GOT3 (cell line): ENCODE measurements around the gene VPS4A.
"Not testable (repeated sequence)": the region's sequence is repeated elsewhere in the genome, so short reads cannot be mapped to it uniquely, and the experiment has no call there.

Experiments
- DNase-seq: peaks from one replicate; lab custom pipeline; 2025; ENCODE audit warnings: mixed read lengths; lab: John Stamatoyannopoulos, UW

VPS4A gene

DNA sequence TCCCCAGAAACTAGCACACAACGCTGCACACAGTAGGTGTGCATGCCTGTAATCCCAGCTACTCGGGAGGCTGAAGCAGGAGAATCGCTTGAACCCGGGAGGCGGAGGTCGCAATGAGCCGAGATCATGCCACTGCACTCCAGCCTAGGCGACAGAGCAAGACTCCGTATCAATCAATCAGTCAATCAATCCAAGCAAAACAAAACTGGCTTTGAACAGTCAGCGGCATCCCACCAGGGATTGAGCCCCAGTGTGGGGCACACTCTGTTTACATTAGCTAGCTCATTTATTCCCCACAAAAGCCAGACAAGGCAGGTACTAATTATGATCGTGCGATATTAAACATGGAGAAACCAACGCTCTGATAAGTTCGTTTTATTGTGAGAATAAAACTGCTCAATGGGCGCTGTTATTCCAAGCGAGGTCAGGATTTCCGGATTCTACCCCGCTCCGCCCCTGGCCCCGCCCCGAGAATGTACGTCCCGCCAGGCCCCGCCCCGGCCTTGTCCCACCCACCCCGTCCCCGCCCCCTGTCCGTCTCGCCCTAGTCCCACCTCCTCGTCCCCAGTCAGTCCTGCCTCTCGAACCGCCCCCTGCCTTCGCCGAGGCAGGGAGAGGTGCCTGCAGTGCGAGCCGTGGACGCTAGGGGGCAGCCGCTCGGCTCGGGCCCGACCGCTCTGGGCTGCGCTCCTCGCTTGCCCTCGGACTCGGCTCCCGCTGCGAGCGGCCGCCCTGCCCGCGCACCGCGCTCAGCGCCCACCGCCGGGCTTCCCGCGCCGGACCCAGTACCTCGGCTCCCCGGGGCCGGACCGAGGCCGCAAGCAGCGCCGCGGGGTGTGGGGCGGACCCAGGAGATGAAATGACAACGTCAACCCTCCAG lies at the start of gene VPS4A:
Gene VPS4A (plus strand): TSS at position 698 of the 880 bp plus-strand sequence. CDS start 162 bp downstream, at position 860.
- peak; percentile 91 for DNase-seq

DNA sequence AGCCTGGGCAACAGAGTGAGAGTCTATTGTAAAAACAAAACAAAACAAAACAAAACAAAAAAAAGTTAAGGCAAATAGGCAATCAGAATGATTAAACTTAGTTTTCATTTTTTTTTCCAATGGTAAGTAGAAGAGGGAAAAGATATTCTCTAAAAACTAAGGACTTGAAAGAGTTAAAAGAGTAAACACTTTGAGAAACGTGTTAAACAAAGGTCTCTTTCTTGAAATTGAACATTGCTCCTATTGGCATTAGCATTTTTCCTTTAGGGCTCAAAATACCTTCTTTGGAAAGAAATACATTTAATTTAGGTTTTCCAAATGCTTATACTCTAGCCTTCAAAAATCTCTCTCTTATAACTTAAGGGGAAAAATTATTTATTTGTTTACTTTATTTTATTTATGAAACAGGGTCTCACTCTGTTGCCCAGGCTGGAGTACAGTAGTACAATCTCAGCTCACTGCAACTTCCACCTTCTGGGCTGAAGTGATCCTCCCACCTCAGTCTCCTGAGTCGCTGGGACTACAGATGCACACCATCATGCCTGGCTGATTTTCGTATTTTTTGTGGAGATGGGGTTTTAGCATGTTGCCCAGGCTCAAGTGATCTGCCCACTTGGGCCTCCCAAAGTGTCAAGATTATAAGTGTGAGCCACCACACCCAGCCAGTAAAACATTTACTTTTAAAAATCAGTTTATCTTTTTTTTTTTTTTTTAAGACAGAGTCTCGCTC lies 44.7 kb upstream of the VPS4A start:
- no peak for DNase-seq

DNA sequence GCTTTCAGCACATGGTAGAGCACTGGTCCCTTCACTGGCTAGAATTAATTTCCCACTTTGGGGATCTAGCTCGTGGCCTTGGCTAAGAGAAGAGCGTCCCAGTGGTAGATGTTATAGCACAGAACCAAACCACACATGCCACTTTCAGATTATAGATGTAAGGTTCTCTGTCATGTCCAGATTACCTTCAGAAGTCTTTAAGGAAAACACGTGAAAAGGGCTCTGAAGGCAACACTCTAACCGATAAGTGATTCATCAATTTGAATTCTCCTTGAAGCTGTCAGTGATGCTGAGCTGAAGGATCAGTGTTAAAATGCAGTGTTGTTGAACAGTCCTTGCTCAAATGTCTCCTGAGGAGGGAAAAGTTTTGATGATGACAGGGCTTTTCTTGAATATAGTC lies 43.5 kb upstream of the VPS4A start:
- DNase-seq, result no peak

DNA sequence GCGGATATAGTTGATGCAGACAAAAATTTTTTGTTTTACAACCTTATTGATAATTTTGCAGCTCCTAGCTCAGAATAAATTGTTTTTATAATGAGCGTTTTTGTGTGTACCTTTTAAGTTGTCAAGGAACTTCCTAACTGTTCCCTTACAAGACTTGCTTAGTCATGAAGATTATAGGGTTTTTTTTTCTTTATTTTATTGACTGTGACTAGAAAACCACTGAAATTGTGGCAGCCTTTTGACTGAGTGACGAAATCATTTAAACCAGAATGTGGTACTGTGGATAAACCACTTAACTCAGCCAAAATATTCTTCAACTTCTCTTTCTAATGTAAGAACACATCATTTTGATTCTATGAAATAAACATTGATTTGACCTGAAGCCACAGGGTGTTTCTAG lies 40.8 kb upstream of the VPS4A start:
- no peak for DNase-seq

DNA sequence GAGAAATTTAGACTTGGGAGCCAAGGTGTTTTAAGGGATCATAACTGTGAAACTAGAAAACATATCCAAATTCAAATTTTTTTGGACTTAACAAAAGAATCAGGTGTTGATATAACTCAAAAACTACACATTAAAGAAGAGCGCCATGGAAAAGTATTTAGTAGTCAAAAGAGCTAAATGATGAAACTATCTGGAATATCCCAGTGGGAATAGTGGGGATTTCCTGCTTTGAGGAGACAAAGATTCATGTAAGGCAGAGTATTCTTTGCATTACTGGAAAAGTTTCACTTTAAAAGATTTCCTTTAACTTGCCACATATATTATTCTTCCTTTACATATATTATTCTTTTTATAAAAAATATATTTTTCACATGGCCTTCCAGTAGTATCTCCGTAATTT lies 40.3 kb upstream of the VPS4A start:
- DNase-seq, result no peak

DNA sequence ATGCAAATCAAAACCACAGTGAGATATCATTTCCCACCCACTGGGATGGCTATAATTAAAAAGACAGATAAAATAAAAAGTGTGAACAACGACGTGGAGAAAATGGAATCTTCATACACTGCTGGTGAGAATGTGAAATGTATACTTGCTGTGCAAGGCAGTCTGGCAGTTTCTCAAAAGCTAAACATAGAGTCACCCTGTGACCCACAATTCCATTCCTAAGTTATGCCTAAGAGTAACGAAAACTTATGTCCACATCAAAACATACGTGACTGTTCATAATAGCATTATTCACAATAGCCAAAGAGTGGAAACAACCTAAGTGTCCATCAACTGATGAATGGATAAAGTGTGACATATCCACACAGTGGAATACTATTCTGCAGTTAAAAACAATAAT lies 38.1 kb upstream of the VPS4A start:
- DNase-seq, result no peak

DNA sequence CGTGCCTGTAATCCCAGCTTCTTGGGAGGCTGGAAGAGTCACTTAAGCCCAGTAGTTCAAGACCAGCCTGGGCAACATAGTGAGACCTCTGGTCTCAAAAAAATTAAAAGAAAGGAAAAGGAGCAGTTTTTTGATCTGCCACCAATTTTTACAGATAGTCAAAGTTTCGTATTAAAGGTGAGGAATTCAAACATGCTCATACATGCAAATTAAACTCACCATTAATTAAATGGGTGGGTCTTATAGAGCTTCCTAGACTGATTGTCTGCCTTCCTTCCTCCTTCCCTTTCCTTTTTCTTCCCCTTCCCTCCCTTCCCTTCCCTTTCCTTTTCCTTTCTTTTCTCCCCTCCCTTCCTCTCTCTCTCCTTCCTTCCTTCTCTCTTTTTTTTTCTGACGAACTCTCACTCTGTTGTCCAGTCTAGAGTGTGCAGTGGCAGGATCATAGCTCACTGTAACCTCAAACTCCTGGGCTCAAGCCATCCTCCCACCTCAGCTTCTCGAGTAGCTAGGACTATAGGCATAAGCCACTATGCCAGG lies 36.4 kb upstream of the VPS4A start:
- DNase-seq, result no peak

DNA sequence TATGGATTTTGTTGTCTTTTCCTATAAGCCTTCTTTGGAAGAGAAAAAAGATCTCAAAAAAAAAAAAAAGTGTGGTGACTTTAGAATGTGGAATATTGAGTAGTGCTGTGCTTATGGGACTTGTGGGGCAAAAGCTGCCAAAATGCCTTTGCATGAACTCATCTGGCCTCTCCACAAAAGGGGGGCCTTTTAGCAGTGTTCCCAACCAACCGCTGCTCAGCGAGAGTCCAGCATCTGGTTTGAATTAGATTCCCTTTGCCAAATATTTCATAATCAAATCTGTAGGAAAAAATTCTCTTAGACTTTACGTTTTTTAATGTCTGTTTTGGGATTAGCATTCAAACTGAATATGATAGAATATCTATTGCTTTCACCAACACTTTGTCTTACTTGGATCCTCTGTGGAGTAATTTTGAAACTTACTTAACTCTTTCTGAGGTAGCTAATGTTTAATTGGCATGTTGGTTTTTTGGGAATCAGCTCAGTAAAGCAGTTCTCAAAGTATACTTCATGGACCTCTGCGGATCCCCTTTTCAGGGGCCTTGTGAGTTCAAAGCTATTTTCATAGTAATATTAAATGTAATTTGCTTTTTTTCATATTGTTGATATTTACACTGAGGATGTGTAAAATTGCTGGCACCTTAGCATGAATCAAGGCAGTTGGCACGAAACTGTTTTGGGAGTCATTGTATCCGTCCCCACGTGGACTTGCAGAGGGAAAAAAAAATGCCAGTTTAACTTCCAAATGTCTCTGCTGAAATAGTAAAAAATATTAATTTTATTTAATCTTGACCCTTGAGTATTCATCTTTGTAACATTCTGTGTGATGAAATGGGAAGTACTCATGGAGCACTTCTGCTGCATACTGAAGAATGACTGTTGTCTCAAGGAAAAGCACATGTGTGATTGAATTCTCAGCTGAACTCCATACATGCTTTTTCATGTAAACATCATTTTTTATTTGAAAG lies 34.7 kb upstream of the VPS4A start:
- DNase-seq, result peak; percentile 16

DNA sequence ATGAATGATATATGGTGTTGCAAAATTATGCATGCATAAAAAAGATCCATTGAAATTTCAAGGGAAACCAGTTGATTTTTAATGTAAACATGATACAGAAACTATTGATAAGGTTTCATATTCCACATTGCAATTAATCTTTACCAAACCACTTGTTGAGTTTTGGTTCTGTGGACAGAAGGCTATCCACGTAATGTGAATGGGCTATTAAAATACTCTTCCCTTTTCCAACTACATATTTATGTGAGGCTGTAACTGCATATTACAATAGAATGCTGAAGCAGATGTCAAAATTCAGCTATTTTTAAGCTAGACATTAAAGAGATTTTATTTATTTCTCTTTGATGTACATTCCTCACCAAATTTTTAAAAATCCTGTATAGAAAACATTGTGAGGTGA lies 33.7 kb upstream of the VPS4A start:
- no peak for DNase-seq

DNA sequence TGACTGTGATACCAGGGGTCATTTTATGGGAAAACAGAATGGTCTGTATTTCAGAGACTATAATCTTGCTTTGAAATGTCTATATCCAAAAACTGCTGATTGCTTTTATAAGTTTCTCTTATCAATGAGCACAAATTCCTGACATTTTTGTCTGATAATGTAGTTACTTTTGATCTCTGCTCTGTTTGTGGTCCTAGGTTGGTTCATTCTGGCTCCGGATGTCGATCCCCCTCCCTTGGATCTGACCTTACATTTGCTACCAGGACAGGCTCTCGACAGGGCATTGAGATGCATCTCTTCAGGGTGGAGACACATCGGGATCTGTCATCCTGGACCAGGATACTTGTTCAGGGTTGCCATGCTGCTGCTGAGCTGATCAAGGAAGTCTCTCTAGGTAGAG lies 27.3 kb upstream of the VPS4A start:
- no peak for DNase-seq

DNA sequence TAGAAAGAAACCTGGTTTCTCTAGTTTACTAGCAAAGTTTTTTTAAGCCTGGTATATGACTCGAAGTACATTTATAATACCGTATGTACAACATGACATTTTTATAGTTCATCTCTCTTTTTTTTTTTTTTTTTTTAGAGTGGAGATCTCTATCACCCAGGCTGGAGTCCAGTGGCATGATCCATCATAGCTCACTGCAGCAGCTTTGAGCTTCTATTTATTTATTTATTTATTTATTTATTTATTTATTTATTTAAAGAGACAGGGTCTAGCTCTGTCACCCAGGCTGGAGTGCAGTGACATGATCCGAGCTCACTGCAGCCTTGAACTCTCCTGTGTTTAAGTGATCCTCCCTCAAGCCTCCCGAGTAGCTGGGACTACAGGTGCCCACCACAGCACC lies 25.9 kb upstream of the VPS4A start:
- DNase-seq, result no peak

DNA sequence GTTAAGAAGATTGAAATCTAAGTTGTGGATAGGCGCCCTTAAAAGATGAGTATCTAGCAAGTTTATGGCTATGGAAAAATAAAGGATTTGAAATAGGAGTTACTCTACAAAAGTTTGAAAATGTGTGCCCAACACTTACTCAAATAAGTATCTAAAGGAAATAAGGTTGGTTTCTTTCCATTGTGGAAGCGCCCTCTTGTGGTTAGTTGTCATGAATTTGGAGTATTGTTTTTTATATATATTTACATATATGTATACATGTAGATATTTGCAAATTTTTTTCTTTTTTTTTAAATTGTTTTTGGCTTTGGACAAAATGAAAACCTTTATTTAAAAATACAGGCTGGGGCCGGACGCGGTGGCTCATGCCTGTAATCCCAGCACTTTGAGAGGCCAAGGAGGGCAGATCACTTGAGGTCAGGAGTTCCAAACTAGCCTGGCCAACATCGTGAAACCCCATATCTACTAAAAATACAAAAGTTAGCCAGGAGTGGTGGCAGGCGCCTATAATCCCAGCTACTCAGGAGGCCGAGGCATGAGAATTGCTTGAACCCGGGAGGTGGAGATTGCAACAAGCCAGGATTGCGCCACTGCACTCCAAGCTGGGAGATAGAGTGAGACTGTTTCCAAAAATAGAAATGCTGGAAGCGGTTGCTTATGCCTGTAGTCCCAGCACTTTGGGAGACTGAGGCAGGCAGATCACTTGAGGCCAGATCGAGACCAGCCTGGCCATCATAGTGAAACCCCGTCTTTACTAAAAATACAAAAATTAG lies 24.0 kb upstream of the VPS4A start:
- DNase-seq, result no peak

DNA sequence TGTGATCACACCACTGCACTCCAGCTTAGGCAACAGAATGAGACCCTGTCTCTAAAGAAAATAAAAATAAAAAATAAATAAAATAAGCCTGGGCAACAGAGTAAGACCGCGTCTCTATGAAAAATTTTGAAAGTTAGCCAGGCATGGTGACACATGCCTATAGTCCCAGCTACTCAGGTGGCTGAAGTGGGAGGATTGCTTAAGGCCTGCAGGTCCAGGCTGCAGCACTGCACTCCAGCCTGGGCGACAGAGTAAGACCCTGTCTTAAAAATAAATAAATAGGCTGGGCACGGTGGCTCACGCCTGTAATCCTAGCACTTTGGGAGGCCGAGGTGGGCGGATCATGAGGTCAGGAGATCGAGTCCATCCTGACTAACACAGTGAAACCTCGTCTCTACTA lies 19.5 kb upstream of the VPS4A start:
- not testable (repeated sequence) for DNase-seq

DNA sequence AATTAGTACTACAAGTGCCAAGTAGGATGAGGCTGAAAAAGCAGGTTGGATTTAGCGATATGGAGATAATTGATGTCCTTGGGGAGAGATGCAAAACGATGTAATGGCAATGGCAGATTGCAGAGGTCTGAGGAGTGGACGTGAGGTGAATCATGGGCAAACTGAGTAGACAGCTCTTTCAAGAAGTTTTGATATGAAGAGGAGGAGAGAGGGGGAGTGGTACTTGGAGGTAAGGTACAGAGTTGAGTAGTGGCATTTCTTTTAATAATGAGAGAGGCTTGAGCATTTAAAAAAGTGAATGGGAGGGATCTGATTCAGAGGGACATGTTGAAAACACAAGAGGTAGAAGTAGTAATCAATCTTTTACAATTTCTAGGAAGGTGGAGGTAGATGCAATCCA lies 17.7 kb upstream of the VPS4A start:
- no peak for DNase-seq

DNA sequence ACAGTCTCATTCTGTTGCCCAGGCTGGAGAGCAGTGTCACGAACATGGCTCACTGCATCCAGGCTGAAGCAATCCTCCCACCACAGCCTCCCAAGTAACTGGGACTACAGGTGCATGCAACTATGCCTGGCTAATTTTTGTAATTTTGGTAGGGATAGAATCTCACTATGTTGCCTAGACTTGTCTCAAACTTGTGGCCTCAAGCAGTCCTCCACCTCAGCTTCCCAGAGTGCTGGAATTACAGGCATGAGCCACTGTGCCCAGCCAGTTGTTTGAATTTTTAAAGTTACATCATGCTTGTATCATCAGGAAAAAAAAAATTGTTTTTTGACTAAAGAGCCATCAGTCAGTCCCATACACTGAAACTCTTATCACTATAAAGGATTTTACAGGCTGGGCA lies 17.1 kb upstream of the VPS4A start:
- DNase-seq, result no peak

DNA sequence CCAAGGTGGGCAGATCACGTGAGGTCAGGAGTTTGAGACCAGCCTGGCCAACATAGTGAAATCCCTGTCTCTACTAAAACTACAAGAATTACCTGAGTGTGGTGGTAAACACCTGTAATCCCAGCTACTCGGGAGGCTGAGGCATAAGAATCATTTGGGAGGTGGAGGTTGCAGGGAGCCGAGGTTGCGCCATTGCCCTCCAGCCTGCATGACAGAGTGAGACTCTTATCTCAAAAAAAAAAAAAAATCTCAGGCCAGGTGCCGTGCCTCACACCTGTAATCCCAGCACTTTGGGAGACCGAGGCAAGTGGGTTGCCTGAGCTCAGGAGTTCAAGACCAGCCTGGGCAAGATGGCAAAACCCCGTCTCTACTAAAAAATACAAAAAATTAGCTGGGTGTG lies 14.4 kb upstream of the VPS4A start:
- DNase-seq, result not testable (repeated sequence)

DNA sequence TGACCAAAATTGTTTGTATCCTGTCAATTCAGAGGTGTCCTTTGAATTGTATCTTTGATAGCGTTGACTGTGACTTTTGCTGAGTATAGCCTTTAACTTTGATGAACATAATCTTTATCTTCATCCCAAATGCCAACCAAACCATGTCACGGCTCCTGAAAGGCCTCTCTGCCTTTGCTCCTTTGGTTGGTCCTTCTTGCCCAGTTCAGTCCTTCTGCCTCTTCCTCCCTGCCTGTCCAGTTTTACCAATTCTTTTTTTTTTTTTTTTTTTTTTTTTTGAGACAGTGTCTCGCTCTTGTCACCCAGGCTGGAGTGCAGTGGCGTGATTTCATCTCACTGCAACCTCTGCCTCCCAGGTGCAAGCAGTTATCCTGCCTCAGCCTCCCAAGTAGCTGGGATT lies 12.9 kb upstream of the VPS4A start:
- no peak for DNase-seq

DNA sequence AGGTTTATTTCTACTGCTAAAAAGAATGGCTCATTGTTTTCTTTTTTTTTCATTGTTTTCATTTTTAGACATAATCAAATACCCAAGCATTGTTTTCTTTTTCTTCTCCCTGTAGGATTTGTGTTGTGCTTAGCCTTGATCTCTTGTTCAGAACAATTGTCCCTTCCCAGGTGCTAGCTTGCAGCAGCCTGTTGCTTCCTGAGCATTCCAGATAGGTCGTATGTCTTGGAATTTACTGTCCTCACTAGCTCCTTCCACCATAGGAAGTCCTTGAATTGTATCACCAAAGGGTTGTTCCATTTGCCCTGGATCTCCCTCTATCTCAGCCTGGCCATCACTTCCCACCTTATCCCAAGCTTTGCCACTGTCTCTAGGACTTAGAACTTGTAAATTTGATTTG lies 10.0 kb upstream of the VPS4A start:
- DNase-seq, result no peak

DNA sequence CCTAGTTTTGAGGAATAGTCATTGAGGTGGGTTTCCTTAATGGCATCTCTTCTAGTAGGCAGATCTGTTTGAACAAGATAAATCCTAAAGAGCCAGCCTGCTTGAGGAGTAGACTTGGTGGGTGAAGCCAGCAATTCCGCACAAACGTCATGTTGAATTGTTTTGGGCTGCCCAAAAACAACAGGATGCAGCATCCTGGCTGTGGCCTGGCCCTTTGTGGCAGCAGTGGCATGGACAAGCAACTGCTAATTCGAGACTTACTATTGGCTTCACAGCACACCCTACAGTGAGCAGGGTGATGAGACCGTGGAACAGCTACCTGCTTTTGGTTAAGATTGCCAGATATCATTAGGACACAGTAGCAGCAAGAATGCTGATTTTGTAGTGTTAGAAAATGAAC lies 9.3 kb upstream of the VPS4A start:
- DNase-seq, result no peak

DNA sequence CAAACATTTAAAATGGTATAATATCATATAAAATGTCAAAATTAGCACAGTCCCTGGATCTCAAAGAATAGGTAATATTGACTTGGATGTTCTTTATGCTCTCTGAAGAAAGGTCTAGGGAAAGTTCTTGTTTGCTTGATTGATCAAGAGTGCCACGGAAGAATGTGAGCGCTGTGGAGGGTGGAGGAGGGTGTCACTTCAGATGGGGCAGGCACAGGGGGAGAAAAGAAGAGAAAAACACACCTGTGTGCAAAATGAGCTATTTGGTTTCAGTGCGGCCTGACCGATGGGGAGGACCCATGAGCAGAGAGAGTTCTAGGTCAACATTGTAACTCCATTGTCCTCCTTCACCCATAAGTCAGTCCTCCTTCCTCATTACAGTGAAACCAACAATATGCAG lies 8.8 kb upstream of the VPS4A start:
- no peak for DNase-seq

DNA sequence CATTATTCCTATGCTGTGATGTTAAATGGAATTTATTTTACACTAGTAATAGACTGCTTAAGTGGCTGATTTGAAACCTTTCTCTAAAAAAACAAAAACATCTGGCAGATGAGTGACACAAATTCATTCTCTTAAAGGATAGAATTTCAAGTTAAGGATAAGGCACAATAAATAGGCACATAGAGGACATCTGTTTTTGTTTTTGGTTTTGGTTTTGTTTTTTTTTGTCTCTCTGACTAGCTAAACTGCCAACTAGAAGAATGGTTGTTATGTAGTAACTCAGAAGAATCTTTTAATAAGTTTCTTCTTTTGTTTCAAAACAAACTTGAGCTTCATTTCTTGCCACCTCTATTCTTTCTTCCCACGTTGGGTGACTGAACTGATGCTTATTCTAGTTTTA lies 5.1 kb upstream of the VPS4A start:
- no peak for DNase-seq
